Measurements from ENCODE around the gene ZNF683.

GRCh38 chr1:26354972-26355371 is 17.6 kb downstream of the ZNF683 start:
- TF ChIP-seq CTCF (IDR thresholded peaks at IDR 0.05) (no peak), POLR2A (IDR thresholded peaks at IDR 0.05) (no peak)

Data from body of pancreas (tissue), 4 donors.